ENCODE measurements around the gene ACTG1.

GRCh38 chr17:81492706-81493105, 19.9 kb downstream of the ACTG1 start:
- no peak for TF ChIP-seq ZFP30 (CRISPR knock-in tag; IDR thresholded peaks at IDR 0.05)
- no peak for TF ChIP-seq ZNF565 (CRISPR knock-in tag; conservative IDR thresholded peaks at IDR 0.05; ENCODE audit: low read depth)
- TF ChIP-seq ZFP3 (CRISPR knock-in tag; IDR thresholded peaks at IDR 0.05): no peak
- TF ChIP-seq ARNTL (CRISPR knock-in tag; IDR thresholded peaks at IDR 0.05; ENCODE audit: borderline replicate concordance, low read depth): no peak
- TF ChIP-seq SNAI2 (CRISPR knock-in tag; IDR thresholded peaks at IDR 0.05): no peak
- TF ChIP-seq OSR1 (CRISPR knock-in tag; IDR thresholded peaks at IDR 0.05): no peak
- no peak for TF ChIP-seq PATZ1 (CRISPR knock-in tag; IDR thresholded peaks at IDR 0.05; ENCODE audit: borderline replicate concordance)
- TF ChIP-seq CREB5 (CRISPR knock-in tag; IDR thresholded peaks at IDR 0.05; ENCODE audit: low read depth): no peak
- TF ChIP-seq TCF4 (CRISPR knock-in tag; IDR thresholded peaks at IDR 0.05; ENCODE audit: borderline replicate concordance): no peak
- TF ChIP-seq ZC3H10 (CRISPR knock-in tag; IDR thresholded peaks at IDR 0.05): no peak
- TF ChIP-seq TOX (CRISPR knock-in tag; IDR thresholded peaks at IDR 0.05; ENCODE audit: borderline replicate concordance): no peak
- TF ChIP-seq BACH2 (CRISPR knock-in tag; IDR thresholded peaks at IDR 0.05; ENCODE audit: borderline replicate concordance): no peak
